GM21717 (cell line): ENCODE data around the gene FAM117A.
"Not testable (repeated sequence)": the region's sequence is repeated elsewhere in the genome, so short reads cannot be mapped to it uniquely, and the experiment has no call there.

Experiments
- ATAC-seq: cut with Tn5 transposase; IDR thresholded peaks from one replicate; pipeline ENCODE4 v1.9.1; 2021; ENCODE audit warnings: mild to moderate bottlenecking, moderate library complexity; ENCODE audit not compliant: unreplicated experiment

The FAM117A gene

GRCh38 chr17:49764559-49765180 lies 739 bp upstream of the FAM117A start:
- ATAC-seq, result no peak

DNA sequence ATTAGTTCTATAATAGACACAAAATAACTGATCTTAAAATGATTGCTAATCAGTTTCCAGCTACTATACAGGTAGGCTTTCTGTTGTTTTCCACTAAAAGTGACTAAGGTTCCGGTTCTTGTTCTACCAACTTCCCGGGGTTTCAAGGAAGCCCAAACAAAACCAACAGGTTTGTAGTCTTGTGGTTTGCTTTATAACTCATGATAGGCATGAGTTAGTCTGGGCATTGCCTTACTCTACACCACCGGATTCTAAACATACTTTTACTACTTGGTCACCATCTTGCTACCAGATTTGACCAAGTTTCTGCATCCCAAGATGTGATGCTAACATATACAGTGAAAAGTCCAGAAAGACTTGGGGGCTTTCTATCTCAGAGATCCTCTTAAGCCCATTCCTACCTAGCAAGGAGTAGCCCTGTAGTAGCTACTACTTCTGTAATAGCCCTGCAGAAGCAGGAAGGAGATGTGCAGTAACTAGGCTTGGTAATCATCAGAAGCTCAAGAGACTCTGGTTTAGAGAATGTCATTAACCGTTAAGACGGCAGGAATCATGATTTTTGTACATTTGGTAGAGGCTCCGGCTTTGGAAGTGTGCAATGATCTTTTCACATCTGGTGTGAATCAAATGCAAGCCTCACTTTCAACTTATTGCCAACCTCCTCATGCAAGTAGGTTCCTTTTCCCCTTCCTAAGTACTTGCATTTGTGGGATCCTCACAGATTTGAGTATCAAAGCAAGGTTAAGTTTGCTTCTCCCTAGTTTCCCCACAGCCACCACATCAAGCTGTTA lies 1.6 kb downstream of the FAM117A start:
- ATAC-seq, result no peak

DNA sequence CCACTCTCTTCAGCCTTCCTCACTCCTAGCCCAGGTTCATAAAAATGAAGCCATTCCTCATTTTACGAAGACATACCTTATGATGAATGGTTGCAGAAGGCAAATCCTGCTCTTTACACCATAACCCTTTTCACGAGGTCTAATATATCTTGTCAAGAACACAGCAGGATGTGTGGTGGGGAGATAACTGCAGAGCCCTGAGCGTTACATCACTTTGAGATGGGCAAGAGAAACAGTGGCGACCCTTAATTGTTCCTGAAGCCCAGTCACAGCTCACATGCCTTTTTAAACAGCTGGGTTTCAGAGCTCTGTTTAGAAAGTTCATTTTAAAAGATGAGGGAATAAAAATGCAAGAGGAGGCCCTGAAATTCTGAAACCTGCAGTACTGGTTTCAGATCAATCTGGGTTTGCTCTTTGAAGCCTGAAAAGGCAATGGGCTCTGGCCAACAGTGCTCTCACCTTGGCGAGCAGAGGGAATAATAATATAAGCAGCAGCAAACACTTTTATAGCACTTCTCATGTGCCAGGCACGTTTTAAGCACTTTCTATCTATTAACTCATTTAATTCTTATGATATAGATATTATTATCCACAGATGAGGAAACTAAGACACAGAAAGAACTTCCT lies 2.9 kb downstream of the FAM117A start:
- no peak for ATAC-seq

GRCh38 chr17:49760296-49760695 lies 3.6 kb downstream of the FAM117A start:
- no peak for ATAC-seq

- ATAC-seq, result no peak
Observed at GRCh38 chr17:49759203-49759602, 4.7 kb downstream of the FAM117A start.

- not testable (repeated sequence) for ATAC-seq
Observed at GRCh38 chr17:49758464-49759010, 5.4 kb downstream of the FAM117A start.

DNA sequence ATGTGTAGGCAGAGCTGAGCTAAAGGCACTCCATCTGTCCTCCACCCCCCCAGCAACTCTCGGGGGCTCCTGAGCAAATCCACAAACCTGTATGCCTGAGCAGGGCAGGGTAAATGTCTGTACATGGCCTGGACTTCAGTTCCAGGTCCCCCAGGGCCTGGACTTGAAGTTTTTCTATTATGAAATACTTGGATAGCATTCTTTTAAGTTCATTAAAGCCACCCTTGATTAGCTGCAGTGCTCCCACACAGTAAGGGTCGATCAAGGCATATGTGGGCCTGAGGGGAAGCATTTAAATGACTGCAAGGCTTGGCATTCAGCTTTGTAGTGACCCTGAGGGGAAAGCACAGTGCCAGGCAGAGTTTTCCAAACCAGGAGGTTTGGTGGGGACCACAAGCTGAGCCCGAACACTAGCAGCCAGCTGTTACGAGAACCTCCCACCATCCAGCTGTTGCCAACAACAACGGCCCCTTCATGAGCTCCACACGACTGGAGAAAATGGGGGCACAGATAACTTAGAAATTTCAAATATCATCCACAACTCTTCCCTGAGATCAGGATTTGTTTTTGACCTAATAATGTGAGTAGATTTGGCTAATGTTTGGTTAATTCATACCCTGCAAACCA lies 6.7 kb downstream of the FAM117A start:
- ATAC-seq, result no peak

- ATAC-seq, result no peak
Observed at GRCh38 chr17:49756323-49757150, 7.4 kb downstream of the FAM117A start.

DNA sequence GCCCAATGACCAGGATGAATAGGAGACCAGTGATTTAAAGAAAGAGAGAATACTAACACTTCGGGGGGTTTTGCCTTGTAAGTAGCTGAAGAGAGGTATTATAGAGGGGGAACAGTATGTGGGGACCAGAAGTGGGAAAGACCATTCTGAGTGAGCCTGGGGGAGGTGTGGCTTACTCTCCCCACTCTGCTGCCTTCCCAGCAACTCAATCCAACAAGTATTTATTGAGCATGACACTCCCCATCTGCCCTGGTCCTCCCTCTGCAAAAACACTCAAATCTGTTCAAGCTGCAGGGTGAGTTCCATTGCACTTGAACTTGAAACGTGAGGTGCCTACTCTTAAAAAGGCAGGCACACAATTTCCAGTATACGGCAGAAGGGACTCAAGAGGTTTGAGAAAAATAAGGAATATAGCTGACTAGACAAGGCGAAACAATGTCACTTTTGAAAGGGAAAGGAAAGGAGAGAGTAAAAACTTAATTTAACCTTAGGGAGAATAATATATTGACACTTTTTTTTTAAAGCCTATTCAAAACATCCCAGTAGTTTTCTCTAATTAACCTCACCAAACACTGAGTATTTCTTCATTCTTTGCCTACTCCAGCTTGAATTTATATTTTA lies 8.2 kb downstream of the FAM117A start:
- ATAC-seq, result no peak

- no peak for ATAC-seq
Observed at GRCh38 chr17:49753959-49754391, 10.0 kb downstream of the FAM117A start.

GRCh38 chr17:49752508-49752907 lies 11.4 kb downstream of the FAM117A start:
- no peak for ATAC-seq

GRCh38 chr17:49749730-49750129 lies 14.2 kb downstream of the FAM117A start:
- ATAC-seq, result no peak

- ATAC-seq, result peak; percentile 76
Observed at GRCh38 chr17:49748791-49749190, 15.1 kb downstream of the FAM117A start.

GRCh38 chr17:49748223-49748622 lies 15.7 kb downstream of the FAM117A start:
- peak; percentile 2 for ATAC-seq

GRCh38 chr17:49747632-49748031 lies 16.3 kb downstream of the FAM117A start:
- no peak for ATAC-seq

DNA sequence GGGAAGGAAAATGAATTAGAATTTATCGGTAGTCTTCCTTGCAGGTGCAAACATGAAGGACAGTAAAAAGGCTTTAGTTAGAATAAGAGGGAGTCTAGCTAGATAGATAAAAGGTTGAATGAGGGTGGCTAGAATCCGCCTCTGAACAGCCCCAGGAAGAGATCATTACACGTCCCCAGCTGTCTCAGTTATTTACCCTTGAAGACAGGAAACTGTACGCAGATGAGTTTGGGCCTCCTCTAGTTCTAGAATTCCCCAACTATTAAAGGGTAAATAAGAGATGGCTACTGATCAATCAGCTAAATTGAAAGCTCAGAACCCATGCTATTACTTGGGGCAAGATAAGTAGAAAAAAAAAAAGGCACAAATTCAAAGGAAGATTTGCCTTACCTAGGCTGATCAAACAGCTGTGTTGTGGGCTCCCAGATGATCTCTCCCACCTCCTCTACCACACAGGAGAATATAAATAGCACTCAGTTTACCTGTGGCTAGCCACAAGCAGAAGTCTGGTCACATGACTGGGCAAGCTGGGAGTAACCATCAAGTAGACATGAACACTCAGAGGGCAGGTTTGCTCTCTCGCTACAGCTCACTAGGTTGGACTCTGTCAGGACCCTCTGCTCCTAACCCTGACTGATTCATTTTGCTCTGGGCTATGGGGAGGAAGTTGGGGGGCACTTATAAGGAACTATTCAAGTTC lies 17.0 kb downstream of the FAM117A start:
- ATAC-seq, result peak; percentile 50

DNA sequence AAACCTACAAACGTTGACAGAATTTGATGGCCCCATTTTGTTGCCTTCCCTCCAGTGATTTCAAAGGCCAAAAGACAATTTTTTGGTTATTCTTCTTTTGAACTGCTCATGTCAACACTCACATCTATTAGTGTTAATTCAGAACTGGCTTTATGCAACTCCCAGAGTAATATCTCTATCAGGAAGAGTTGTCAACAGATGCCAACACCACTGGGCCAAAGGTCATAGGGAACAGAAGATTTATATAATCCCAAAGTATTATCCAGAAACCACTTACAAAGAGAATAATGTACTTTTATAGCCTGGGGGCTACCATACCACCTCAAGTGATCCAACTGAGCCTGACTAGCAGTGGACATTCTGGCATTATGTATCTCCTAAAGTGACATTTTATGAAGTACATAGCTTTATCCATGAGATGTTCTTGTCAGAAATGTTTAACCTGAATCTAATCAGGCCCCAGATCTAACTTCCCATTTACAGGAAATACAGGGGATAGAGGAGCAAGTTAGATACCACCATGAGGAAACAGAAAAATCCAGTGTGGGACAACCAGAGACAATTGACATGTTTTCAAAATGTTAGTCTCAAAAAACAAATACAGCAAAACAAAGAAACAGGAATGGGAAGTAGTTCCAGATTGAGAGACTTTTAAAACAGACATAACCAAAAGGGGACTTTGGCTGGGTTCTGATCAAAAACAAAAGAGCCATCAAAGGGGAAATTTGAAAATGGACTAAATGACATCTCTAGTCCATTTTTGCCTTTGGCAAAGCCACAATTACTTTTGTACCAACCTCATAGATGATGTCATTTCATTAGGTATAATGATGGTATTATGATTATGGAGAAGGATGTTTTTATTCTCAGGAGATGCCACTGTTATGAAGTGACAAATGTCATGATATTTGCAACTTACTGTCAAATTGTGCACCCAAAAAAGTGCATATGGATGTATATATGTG lies 18.5 kb downstream of the FAM117A start:
- no peak for ATAC-seq

- no peak for ATAC-seq
Observed at GRCh38 chr17:49742166-49742638, 21.7 kb downstream of the FAM117A start.
